GM19397 (cell line): ENCODE data around the gene RASIP1.
"Not testable (repeated sequence)": the region's sequence is repeated elsewhere in the genome, so short reads cannot be mapped to it uniquely, and the experiment has no call there.

Source experiments
- ATAC-seq: cut with Tn5 transposase; IDR thresholded peaks from one replicate; pipeline ENCODE4 v1.9.1; 2021; ENCODE audit warnings: mild to moderate bottlenecking, moderate library complexity; ENCODE audit not compliant: unreplicated experiment

RASIP1 gene

GRCh38 chr19:48737360-48737998, 2.9 kb downstream of the RASIP1 start:
- no peak for ATAC-seq

GRCh38 chr19:48735031-48735615, 5.3 kb downstream of the RASIP1 start:
- ATAC-seq = no peak

- no peak for ATAC-seq
Observed at GRCh38 chr19:48734625-48735024, 5.8 kb downstream of the RASIP1 start.

GRCh38 chr19:48731452-48731851, 9.0 kb downstream of the RASIP1 start:
- ATAC-seq = no peak

GRCh38 chr19:48728911-48729664, 11.3 kb downstream of the RASIP1 start:
- ATAC-seq = no peak

GRCh38 chr19:48726556-48726955, 13.9 kb downstream of the RASIP1 start:
- ATAC-seq = no peak

- ATAC-seq = no peak
Observed at GRCh38 chr19:48724796-48725753, 15.3 kb downstream of the RASIP1 start.

- ATAC-seq = no peak
Observed at GRCh38 chr19:48722196-48722708, 18.2 kb downstream of the RASIP1 start.

GRCh38 chr19:48720613-48721296, 19.7 kb downstream of the RASIP1 start:
- ATAC-seq = peak; percentile 79

- peak; percentile 2 for ATAC-seq
Observed at GRCh38 chr19:48720251-48720612, 20.2 kb downstream of the RASIP1 start.

- ATAC-seq = no peak
Observed at GRCh38 chr19:48719263-48720171, 20.9 kb downstream of the RASIP1 start, which contains the start of gene MAMSTR. TSS of gene MAMSTR (minus strand) at chr19:48719725. CDS start at chr19:48719031, 694 bp downstream.

GRCh38 chr19:48718711-48719231, 21.6 kb downstream of the RASIP1 start:
- no peak for ATAC-seq

GRCh38 chr19:48718106-48718505, 22.3 kb downstream of the RASIP1 start:
- not testable (repeated sequence) for ATAC-seq

GRCh38 chr19:48716562-48717291, 23.7 kb downstream of the RASIP1 start:
- no peak for ATAC-seq

- no peak for ATAC-seq
Observed at GRCh38 chr19:48715681-48716171, 24.7 kb downstream of the RASIP1 start.

- no peak for ATAC-seq
Observed at GRCh38 chr19:48714759-48715675, 25.4 kb downstream of the RASIP1 start.
